MCF 10A (cell line): ENCODE results near the gene PDE4D. TPM values are rescaled to one million over a fixed set of nuclear protein-coding genes. Genes with fewer than 3 reads are reported as not detected.

Experiments
- BruUV-seq: library from RNA; stranded (reverse); fragments of 400-500 nt; replicated peaks from 2 replicates; lab custom pipeline; 2021; lab: Mats Ljungman, UMichigan
- CTCF ChIA-PET: fragments of 300-600 bp; sonication (Branson Sonifier 250); formaldehyde crosslinking; extraction: SDS; loops from one replicate; lab custom pipeline; 2021; ENCODE audit warnings: antibody characterized with exemption, inconsistent platforms; lab: Yijun Ruan, JAX
- POLR2A ChIA-PET: fragments of 300-600, 350-650 bp; sonication (Branson Sonifier 250); formaldehyde crosslinking; extraction: SDS; loops from one replicate; lab custom pipeline; 2020; ENCODE audit warnings: antibody characterized with exemption, inconsistent platforms; lab: Yijun Ruan, JAX
- DNase-seq: peaks from one replicate; pipeline ENCODE4 v3.0.0-alpha.2; 2018; ENCODE audit not compliant: unreplicated experiment
- H3K27ac Mint-ChIP-seq: one replicate; pipeline ENCODE4 v1.8.0; 2022; ENCODE audit warnings: mild to moderate bottlenecking, low read depth, mixed read lengths; ENCODE audit not compliant: unreplicated experiment
- H3K27me3 Mint-ChIP-seq: one replicate; pipeline ENCODE4 v1.8.0; 2022; ENCODE audit warnings: mixed read lengths; ENCODE audit not compliant: insufficient read depth, unreplicated experiment
- H3K36me3 Mint-ChIP-seq: one replicate; pipeline ENCODE4 v1.8.0; 2022; ENCODE audit warnings: mild to moderate bottlenecking, moderate library complexity, mixed read lengths; ENCODE audit not compliant: insufficient read depth, unreplicated experiment
- H3K4me1 Mint-ChIP-seq: one replicate; pipeline ENCODE4 v1.8.0; 2022; ENCODE audit warnings: mixed read lengths; ENCODE audit not compliant: insufficient read depth, unreplicated experiment
- H3K4me3 Mint-ChIP-seq: one replicate; pipeline ENCODE4 v1.8.0; 2022; ENCODE audit warnings: mild to moderate bottlenecking, moderate library complexity, mixed read lengths; ENCODE audit not compliant: unreplicated experiment
- H3K9me3 Mint-ChIP-seq: one replicate; pipeline ENCODE4 v1.8.0; 2022; ENCODE audit warnings: mixed read lengths; ENCODE audit not compliant: unreplicated experiment
- CTCF ChIP-seq: fragments of 200-600 bp; IDR thresholded peaks from one replicate; pipeline ENCODE4 v1.8.0; 2022; ENCODE audit warnings: antibody characterized with exemption, mild to moderate bottlenecking; ENCODE audit not compliant: unreplicated experiment
- intact Hi-C: fragments of 100-400 bp; cut with micrococcal nuclease; formaldehyde crosslinking; loops from 2 replicates; pipeline ENCODE4 v1.14.1; 2022
- total RNA-seq: library from RNA; stranded (reverse); gene quantifications from 2 replicates; pipeline ENCODE4 v1.2.3, GENCODE V29; 2022

PDE4D gene
- total RNA-seq, 1 experiment from 2014 or later, result 85.0 TPM

- H3K4me1 Mint-ChIP-seq, result no peaks in the 10 kb centered on the region
- no peaks in the 10 kb centered on the region for H3K27me3 Mint-ChIP-seq
- H3K36me3 Mint-ChIP-seq, result peaks cover 33% of the 10 kb centered on the region
- H3K9me3 Mint-ChIP-seq, result no peaks in the 10 kb centered on the region
- POLR2A ChIA-PET, result interaction anchor here (0.6 kb wide), 1 partner anchor 95 kb away, joined by 3 read pairs; no protein-coding TSS in a partner anchor
- intact Hi-C loops, result no loop called here
- H3K4me3 Mint-ChIP-seq, result no peak overlapping the region
- no peak for DNase-seq
- H3K27ac Mint-ChIP-seq, result no peak overlapping the region
- no peak for TF ChIP-seq CTCF
- BruUV-seq, result no TSS peak
- CTCF ChIA-PET, result interaction anchor here (0.6 to 2.2 kb wide), 2 partner anchors 75 to 322 kb away, joined by 4 to 9 read pairs; no protein-coding TSS in a partner anchor
These were observed 927.7 kb downstream of the PDE4D start for GRCh38 chr5:58965677-58966414.

GRCh38 chr5:58963821-58964220 lies 929.7 kb downstream of the PDE4D start:
- POLR2A ChIA-PET, result no interaction called here
- peaks cover 23% of the 10 kb centered on the region for H3K36me3 Mint-ChIP-seq
- intact Hi-C loops, result no loop called here
- no peak overlapping the region for H3K4me3 Mint-ChIP-seq
- no peaks in the 10 kb centered on the region for H3K4me1 Mint-ChIP-seq
- no peak for DNase-seq
- CTCF ChIA-PET, result interaction anchor here (0.7 kb wide), 1 partner anchor 43 kb away, joined by 3 read pairs; no protein-coding TSS in a partner anchor
- no peaks in the 10 kb centered on the region for H3K9me3 Mint-ChIP-seq
- BruUV-seq, result no TSS peak
- no peak overlapping the region for H3K27ac Mint-ChIP-seq
- H3K27me3 Mint-ChIP-seq, result no peaks in the 10 kb centered on the region
- TF ChIP-seq CTCF, result no peak

DNA sequence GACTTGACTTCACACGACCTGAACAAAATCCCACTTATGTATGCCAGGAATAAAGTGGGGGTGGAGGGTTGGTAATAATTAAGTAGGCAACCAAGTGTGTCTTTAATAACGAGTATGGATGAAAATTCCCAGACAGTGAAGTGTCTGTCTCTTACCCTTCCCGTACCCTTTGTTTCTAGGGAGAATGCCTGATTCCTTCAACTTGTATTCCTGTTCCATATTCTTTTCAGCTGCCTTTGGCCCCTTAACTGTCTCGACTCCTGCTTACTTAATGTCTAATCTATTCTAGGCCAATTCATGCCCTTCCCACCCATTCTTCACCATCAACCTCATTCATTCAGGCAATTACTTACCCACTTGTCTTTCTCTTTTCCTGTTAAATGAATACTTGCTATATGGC lies 930.2 kb downstream of the PDE4D start:
- no peaks in the 10 kb centered on the region for H3K4me1 Mint-ChIP-seq
- ChIA-PET POLR2A (no interaction called here), CTCF (no interaction called here)
- H3K27me3 Mint-ChIP-seq, result no peaks in the 10 kb centered on the region
- intact Hi-C loops, result no loop called here
- H3K27ac Mint-ChIP-seq, result no peak overlapping the region
- BruUV-seq, result no TSS peak
- no peak for DNase-seq
- H3K9me3 Mint-ChIP-seq, result no peaks in the 10 kb centered on the region
- TF ChIP-seq CTCF, result no peak
- no peak overlapping the region for H3K4me3 Mint-ChIP-seq
- H3K36me3 Mint-ChIP-seq, result peaks cover 18% of the 10 kb centered on the region

GRCh38 chr5:58961631-58962280 lies 931.8 kb downstream of the PDE4D start:
- no peak for DNase-seq
- H3K4me1 Mint-ChIP-seq, result no peaks in the 10 kb centered on the region
- intact Hi-C loops, result no loop called here
- H3K4me3 Mint-ChIP-seq, result no peak overlapping the region
- CTCF ChIA-PET, result no interaction called here
- POLR2A ChIA-PET, result no interaction called here
- H3K27ac Mint-ChIP-seq, result no peak overlapping the region
- H3K36me3 Mint-ChIP-seq, result peaks cover 7% of the 10 kb centered on the region
- no peak for TF ChIP-seq CTCF
- no peaks in the 10 kb centered on the region for H3K9me3 Mint-ChIP-seq
- H3K27me3 Mint-ChIP-seq, result no peaks in the 10 kb centered on the region
- no TSS peak for BruUV-seq
